ENCODE data around the gene WDR75.

Gene WDR75
- long read RNA-seq, transcript WDR75-201 (21 exons, 2,701 nt), result major isoform, 214 of 242 reads
- long read RNA-seq, partial matches to known transcripts, result 13 of 242 reads
- long read RNA-seq, other reads (novel, unspliced or antisense), result 12 of 242 reads

GRCh38 chr2:189440947-189441708 lies at the start of gene WDR75:
Gene WDR75 (plus strand): TSS chr2:189441474. CDS start chr2:189441493, 19 bp downstream.
- peak within 1 kb of the TSS; percentile 90 for H3K4me3 ChIP-seq (replicated peaks; ENCODE audit: insufficient read depth, low read length)
- peak within 1 kb of the TSS; percentile 86 for H3K27ac ChIP-seq (replicated peaks)
- no peaks in the 10 kb centered on the region for H3K27me3 ChIP-seq (ENCODE audit: insufficient read depth, poor library complexity, severe bottlenecking)
- peak; percentile 80 to 94 for DNase-seq (ENCODE audit: low read depth in 1 of 2, low spot score in 1 of 2)
- TF ChIP-seq CTCF (IDR thresholded peaks at IDR 0.05; ENCODE audit: insufficient read depth, low read length) (no peak), GABPA (IDR thresholded peaks at IDR 0.05; ENCODE audit: low read depth) (peak; percentile 43), POLR2AphosphoS5 (IDR thresholded peaks at IDR 0.05; ENCODE audit: low read depth) (peak; percentile 95), SPI1 (IDR thresholded peaks at IDR 0.05; ENCODE audit: borderline replicate concordance, low read depth) (peak; percentile 53; the same call in 1 of the 2 replicates), REST (IDR thresholded peaks at IDR 0.05; ENCODE audit: insufficient replicate concordance, low read depth) (peak; percentile 67)

- H3K27ac ChIP-seq (replicated peaks), result no peak overlapping the region
- TF ChIP-seq GABPA (IDR thresholded peaks at IDR 0.05; ENCODE audit: low read depth) (no peak), CTCF (IDR thresholded peaks at IDR 0.05; ENCODE audit: insufficient read depth, low read length) (no peak), POLR2AphosphoS5 (IDR thresholded peaks at IDR 0.05; ENCODE audit: low read depth) (no peak), SPI1 (IDR thresholded peaks at IDR 0.05; ENCODE audit: borderline replicate concordance, low read depth) (no peak), REST (IDR thresholded peaks at IDR 0.05; ENCODE audit: insufficient replicate concordance, low read depth) (no peak)
- no peaks in the 10 kb centered on the region for H3K27me3 ChIP-seq (ENCODE audit: insufficient read depth, poor library complexity, severe bottlenecking)
- no peak overlapping the region for H3K4me3 ChIP-seq (replicated peaks; ENCODE audit: insufficient read depth, low read length)
- DNase-seq (ENCODE audit: low read depth in 1 of 2, low spot score in 1 of 2), result no peak
These were observed 47.7 kb upstream of the WDR75 start for GRCh38 chr2:189393440-189394111.

GRCh38 chr2:189394525-189394924 lies 46.7 kb upstream of the WDR75 start:
- Histone ChIP-seq H3K27ac (replicated peaks) (no peak overlapping the region), H3K4me3 (replicated peaks; ENCODE audit: insufficient read depth, low read length) (no peak overlapping the region), H3K27me3 (ENCODE audit: insufficient read depth, poor library complexity, severe bottlenecking) (no peaks in the 10 kb centered on the region)
- no peak for DNase-seq (ENCODE audit: low read depth in 1 of 2, low spot score in 1 of 2)
- TF ChIP-seq GABPA (IDR thresholded peaks at IDR 0.05; ENCODE audit: low read depth) (no peak), CTCF (IDR thresholded peaks at IDR 0.05; ENCODE audit: insufficient read depth, low read length) (no peak), REST (IDR thresholded peaks at IDR 0.05; ENCODE audit: insufficient replicate concordance, low read depth) (no peak), SPI1 (IDR thresholded peaks at IDR 0.05; ENCODE audit: borderline replicate concordance, low read depth) (no peak), POLR2AphosphoS5 (IDR thresholded peaks at IDR 0.05; ENCODE audit: low read depth) (no peak)

All from HL-60 (cell line).